AG08396 (cell line): ENCODE data around the gene AP2A1.
"Not testable (repeated sequence)": the region's sequence is repeated elsewhere in the genome, so short reads cannot be mapped to it uniquely, and the experiment has no call there.

ENCODE experiments used
- DNase-seq: peaks from one replicate; pipeline ENCODE4 v3.0.0; 2012; ENCODE audit warnings: low spot score, mixed read lengths

The AP2A1 gene

GRCh38 chr19:49812997-49813861 is 46.4 kb downstream of the AP2A1 start, which contains the start of gene FUZ:
TSS of gene FUZ (minus strand) at chr19:49813292. CDS start at chr19:49813106, 186 bp downstream.
- peak; percentile 95 for DNase-seq

- DNase-seq = no peak
Observed at GRCh38 chr19:49814010-49814409, 47.2 kb downstream of the AP2A1 start.

- no peak for DNase-seq
Observed at GRCh38 chr19:49816590-49816989, 49.8 kb downstream of the AP2A1 start.

GRCh38 chr19:49817964-49818648 is 51.3 kb downstream of the AP2A1 start, which contains the start of gene MED25:
TSS of gene MED25 (plus strand) at chr19:49818289. CDS start at chr19:49818342, 53 bp downstream.
- DNase-seq = peak; percentile 94

GRCh38 chr19:49818649-49819370 is 52.0 kb downstream of the AP2A1 start:
- no peak for DNase-seq

- DNase-seq = not testable (repeated sequence)
Observed at GRCh38 chr19:49819452-49820115, 52.8 kb downstream of the AP2A1 start.

GRCh38 chr19:49820125-49820524 is 53.3 kb downstream of the AP2A1 start:
- no peak for DNase-seq

- DNase-seq = no peak
Observed at GRCh38 chr19:49823472-49823871, 56.7 kb downstream of the AP2A1 start.

- no peak for DNase-seq
Observed at GRCh38 chr19:49824662-49825061, 57.9 kb downstream of the AP2A1 start.

- DNase-seq = no peak
Observed at GRCh38 chr19:49827034-49827433, 60.2 kb downstream of the AP2A1 start.

- DNase-seq = no peak
Observed at GRCh38 chr19:49829200-49829599, 62.4 kb downstream of the AP2A1 start.

- no peak for DNase-seq
Observed at GRCh38 chr19:49829721-49830120, 62.9 kb downstream of the AP2A1 start.

- DNase-seq = no peak
Observed at GRCh38 chr19:49830766-49831165, 64.0 kb downstream of the AP2A1 start.

GRCh38 chr19:49831592-49831991 is 64.8 kb downstream of the AP2A1 start:
- no peak for DNase-seq

- DNase-seq = no peak
Observed at GRCh38 chr19:49832556-49832955, 65.8 kb downstream of the AP2A1 start.

- no peak for DNase-seq
Observed at GRCh38 chr19:49833599-49833998, 66.8 kb downstream of the AP2A1 start.

GRCh38 chr19:49835562-49835961 is 68.8 kb downstream of the AP2A1 start:
- no peak for DNase-seq

GRCh38 chr19:49836176-49837008 is 69.6 kb downstream of the AP2A1 start:
- no peak for DNase-seq

GRCh38 chr19:49837009-49837310 is 70.2 kb downstream of the AP2A1 start:
- no peak for DNase-seq

- DNase-seq = no peak
Observed at GRCh38 chr19:49837425-49837824, 70.6 kb downstream of the AP2A1 start.
